HS-27A (cell line): ENCODE measurements around the gene EFNA4.

ENCODE experiments used
- DNase-seq: peaks from one replicate; pipeline ENCODE4 v3.0.0-alpha.2; 2012; ENCODE audit warnings: low read depth, missing footprints

Gene EFNA4

GRCh38 chr1:155063550-155064110 is at the start of gene EFNA4:
EFNA4 (plus strand) TSS chr1:155063740; CDS start chr1:155063824, 84 bp downstream.
- no peak for DNase-seq

GRCh38 chr1:155014709-155015508 is 48.6 kb upstream of the EFNA4 start:
- no peak for DNase-seq

- no peak for DNase-seq
These were observed 47.9 kb upstream of the EFNA4 start for GRCh38 chr1:155015527-155016230.

- no peak for DNase-seq
These were observed 47.2 kb upstream of the EFNA4 start for GRCh38 chr1:155016231-155016831.

GRCh38 chr1:155017041-155017945 is 46.2 kb upstream of the EFNA4 start:
- DNase-seq = peak; percentile 66

GRCh38 chr1:155017946-155018316 is 45.6 kb upstream of the EFNA4 start:
- DNase-seq = no peak

- no peak for DNase-seq
These were observed 44.8 kb upstream of the EFNA4 start for GRCh38 chr1:155018617-155019348.

- no peak for DNase-seq
These were observed 43.9 kb upstream of the EFNA4 start for GRCh38 chr1:155019377-155020245.

- DNase-seq = no peak
These were observed 41.2 kb upstream of the EFNA4 start for GRCh38 chr1:155022136-155022926.

- DNase-seq = no peak
These were observed 40.7 kb upstream of the EFNA4 start for GRCh38 chr1:155022927-155023236.

- no peak for DNase-seq
These were observed 39.9 kb upstream of the EFNA4 start for GRCh38 chr1:155023627-155024026.

- no peak for DNase-seq
These were observed 39.2 kb upstream of the EFNA4 start for GRCh38 chr1:155024315-155024714.

- DNase-seq = no peak
These were observed 37.4 kb upstream of the EFNA4 start for GRCh38 chr1:155026154-155026553.

GRCh38 chr1:155026588-155026987 is 37.0 kb upstream of the EFNA4 start:
- no peak for DNase-seq

- no peak for DNase-seq
These were observed 33.9 kb upstream of the EFNA4 start for GRCh38 chr1:155029513-155030242.

GRCh38 chr1:155030243-155030795 is 33.2 kb upstream of the EFNA4 start:
- DNase-seq = no peak

- DNase-seq = no peak
These were observed 32.6 kb upstream of the EFNA4 start for GRCh38 chr1:155030899-155031298.

- DNase-seq = no peak
These were observed 30.7 kb upstream of the EFNA4 start for GRCh38 chr1:155032886-155033285.
